HG03520 (cell line): Measurements from ENCODE around the gene EEF2KMT.
"Not testable (repeated sequence)": the region's sequence is repeated elsewhere in the genome, so short reads cannot be mapped to it uniquely, and the experiment has no call there.

Experiments
- ATAC-seq: cut with Tn5 transposase; IDR thresholded peaks from one replicate; pipeline ENCODE4 v1.9.1; 2021; ENCODE audit warnings: mild to moderate bottlenecking, moderate library complexity; ENCODE audit not compliant: unreplicated experiment

The EEF2KMT gene

DNA sequence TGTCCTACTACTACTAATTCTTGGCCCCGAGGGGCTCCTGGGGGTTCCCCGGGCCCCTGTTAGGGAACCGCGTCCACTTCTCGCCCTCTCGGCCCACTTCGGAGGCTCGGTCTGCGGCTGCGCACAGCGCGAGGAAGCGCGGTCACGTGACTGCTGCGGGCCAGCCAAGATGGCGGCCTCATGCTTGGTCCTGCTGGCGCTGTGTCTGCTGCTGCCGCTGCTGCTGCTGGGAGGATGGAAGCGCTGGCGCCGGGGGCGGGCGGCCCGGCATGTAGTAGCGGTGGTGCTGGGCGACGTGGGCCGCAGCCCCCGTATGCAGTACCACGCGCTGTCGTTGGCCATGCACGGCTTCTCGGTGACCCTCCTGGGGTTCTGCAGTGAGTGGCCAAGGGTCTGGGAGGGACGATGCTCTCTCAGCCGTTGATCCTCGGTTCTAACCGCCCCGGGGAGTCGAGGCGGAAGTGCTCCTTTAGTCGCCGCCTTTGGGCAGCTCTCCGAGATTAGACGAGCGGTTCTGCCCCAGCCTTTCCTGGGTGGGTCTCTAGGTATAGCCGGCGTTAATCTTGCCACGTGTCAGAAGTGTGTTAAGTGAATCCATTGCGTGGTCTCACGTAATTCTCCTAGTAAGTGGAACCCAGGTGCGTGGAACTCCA lies 25.8 kb downstream of the EEF2KMT start, which contains the start of gene ALG1:
TSS of gene ALG1 (plus strand) at position 163 of the 653 bp plus-strand sequence. CDS start at position 170, 7 bp downstream.
- ATAC-seq, result peak; percentile 83

DNA sequence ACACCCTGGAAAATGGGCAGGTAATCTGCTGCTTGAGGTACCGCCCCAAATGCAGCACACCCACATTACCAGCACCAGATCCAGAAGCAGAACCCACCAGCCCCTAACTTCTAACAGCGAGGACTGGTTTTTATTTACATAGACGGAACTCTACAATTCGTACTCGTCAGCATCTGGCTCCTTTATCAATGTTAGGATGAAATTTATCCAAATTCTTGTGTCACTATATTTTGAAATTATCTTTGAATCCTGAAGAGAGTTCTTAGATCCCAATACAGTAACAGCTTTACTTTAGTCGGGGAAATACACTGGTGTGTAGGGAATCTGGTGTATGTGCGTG lies 26.3 kb downstream of the EEF2KMT start:
- no peak for ATAC-seq

DNA sequence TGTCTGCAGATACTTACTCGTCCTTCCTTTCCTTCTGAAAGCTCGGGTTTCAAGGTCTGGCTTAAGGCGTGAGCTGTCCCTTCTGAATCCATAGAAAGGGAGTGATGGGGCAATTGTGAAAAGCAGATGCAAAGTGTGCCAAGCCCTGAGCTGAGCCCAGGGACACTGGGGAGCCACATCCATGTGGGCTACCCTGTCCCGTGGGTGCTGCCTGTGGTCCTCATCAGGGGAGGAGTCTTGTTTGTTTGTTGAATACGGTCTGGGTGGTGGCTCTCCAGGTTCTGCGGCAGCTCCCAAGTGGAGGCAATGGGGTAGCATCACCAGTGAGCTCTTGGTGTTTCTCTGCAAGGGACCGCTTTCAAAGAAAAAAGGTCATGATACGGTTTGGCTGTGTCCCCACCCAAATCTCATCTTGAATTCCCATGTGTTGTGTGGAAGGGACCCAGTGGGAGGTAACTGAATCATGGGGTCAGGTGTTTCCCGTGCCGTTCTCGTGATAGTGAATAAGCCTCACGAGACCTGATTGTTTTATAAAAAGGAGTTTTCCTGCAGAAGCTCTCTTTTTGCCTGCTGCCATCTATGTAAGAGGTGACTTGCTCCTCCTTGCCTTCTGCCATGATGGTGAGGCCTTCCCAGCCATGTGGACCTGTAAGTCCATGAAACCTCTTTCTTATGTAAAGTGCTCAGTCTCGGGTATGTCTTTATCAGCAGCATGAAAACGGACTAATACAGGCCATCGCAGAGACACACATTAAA lies 27.0 kb downstream of the EEF2KMT start:
- ATAC-seq, result no peak

DNA sequence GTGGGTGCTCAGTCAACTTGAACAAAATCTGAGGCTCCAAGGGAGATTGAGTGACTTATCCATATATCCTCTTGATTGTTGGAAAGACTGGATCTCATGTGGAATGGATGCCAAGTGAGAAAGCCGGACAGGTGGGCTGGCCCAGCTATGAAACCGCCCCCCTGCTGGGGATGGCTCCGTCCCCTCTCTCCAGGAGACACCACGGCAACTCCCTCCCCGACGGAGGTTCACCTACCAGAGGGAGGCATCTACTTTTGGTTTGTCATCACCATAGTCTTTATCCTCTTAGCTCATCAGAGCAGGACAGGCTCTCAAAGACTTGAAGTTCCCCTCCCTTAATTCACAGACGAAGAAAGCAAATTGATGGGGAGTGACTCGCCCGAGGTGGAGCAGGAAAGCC lies 27.7 kb downstream of the EEF2KMT start:
- no peak for ATAC-seq

DNA sequence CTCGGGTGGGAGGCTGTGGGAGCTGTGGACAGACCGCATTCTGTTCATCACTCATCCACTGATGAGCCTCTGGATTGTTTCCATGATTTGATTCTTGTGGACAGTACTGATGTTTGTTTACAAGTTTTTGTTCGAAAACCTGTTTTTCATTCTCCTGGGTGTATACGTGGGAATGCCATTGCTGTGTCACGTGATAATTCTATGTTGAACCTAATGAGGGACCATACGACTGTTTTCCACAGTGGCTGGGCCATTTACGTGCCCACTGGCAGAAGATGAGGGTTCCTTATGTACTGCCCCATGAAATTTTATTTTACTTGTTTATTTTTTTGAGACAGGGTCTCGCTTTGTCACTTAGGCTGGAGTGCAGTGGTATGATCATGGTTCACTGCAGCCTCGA lies 28.5 kb downstream of the EEF2KMT start:
- no peak for ATAC-seq

DNA sequence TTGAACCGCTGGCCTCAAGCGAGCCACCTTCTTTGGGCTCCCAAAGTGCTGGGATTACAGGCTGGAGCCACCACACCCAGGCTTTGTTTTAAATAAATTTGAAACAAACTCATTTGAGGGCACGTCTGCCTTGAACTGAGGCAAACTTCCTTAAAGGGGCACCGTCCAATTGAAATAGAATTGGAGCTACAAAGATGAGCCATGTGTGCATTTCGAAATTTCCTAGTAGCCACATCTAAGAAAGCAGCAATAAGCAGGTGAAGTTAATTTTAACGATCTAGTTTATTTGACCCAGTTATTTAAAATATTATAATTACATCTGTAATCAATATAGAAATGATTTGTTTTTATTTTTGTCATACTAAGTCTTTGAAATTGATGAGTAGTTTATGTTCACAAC lies 31.1 kb downstream of the EEF2KMT start:
- ATAC-seq, result no peak

DNA sequence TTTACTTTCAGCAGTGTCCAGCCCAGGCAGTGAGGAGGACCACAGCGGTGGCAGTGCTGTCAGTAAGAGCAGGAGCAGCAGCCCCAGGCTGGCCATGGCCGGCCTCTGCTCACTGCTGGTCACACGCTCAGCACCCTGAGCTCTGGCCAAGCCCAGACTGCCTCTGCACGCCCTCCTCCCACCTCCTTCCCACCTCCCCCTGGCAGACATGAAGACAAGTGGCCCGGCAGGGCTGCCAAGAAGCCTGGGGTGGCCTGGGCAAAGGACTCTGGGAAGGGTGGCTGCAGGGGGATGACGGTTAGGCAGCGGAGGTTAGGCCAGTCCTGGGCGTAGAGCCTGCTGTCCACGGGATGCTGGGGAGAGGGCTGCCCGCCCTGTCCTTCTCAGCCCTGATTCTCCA lies 31.8 kb downstream of the EEF2KMT start, which contains the start of gene C16orf89:
TSS of gene C16orf89 (minus strand) at position 144 of the 400 bp plus-strand sequence. CDS start at position 96, 48 bp downstream.
- ATAC-seq, result no peak

DNA sequence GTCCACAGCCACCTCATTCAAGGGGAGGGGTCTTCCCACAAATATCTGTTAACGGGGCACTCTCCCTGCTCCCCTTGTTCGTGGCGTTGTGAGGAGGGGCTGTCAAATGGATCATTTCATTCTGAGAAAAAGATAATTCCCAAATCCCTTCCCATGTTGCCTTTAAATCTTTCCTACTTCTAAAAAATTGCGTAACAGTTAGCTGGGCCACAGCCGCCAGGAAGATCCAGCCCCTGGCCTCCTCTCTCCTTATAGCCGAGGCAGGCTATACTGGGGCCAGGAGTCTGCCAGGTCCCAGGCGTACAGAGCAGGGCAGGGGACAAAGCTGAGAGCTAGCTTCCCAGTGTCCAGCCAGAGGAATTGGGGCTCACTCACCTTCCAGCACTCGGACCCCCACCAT lies 32.3 kb downstream of the EEF2KMT start:
- ATAC-seq, result no peak

DNA sequence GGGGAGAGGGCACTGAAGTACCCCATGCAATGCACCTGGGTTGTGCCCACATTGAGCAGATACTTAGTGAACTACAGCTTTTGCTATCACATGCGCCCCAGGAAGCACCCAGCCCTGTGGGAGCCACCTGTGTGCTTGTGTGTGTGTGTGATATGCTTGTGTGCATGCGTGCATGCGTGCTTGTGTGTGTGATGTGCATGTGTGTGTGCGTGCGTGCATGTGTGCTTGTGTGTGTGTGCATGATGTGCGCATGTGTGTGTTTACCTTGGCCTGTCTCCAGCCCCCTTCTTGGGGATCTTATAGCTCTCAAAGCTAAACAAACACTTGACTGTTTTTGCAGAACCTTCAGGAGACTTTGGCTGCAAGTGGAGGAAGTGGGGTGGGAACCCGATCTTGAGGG lies 32.7 kb downstream of the EEF2KMT start:
- no peak for ATAC-seq

DNA sequence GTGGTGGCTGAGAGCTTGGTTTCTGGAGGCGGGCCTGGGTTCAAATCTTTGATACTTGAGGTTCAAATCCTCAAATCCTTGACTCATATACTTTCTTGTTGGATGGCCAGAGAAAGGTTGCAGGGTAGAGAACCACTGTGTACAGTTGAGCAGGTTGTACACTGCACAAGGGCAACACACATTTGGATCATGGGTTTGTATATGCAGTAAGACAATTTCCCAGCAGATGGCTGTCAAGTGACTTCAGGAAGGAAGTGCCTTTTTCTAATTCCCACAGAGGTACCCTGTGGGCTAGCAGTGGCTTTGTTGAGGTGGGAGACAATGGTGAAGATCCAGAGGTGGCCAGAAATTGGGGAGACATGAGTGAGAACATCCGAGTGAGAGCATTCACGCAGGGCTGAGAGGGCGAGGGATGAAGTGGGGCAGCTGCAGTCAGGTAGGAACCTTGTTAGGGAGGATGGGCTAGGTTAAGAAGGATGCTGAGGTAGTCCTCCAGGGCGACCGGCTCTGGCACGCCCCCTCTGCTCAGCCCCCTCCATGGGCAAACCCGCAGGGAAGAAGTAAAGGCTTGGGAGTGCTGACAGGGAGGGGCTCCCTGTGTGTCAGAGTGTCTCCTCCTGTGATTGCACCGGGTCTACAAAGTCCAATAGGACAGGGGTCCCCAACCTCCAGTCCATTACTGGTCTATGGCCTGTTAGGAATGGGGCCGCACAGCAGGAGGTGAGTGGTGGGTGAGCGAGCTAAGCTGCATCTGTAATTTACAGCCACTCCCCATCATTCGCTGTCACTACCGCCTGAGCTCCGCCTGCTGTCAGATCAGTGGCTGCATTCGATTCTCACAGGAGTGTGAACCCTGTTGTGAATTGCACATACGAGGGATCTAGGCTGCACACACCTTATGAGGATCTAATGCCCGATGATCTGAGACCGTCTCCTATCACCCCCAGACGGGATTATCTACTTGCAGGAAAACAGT lies 34.5 kb downstream of the EEF2KMT start:
- ATAC-seq, result no peak

DNA sequence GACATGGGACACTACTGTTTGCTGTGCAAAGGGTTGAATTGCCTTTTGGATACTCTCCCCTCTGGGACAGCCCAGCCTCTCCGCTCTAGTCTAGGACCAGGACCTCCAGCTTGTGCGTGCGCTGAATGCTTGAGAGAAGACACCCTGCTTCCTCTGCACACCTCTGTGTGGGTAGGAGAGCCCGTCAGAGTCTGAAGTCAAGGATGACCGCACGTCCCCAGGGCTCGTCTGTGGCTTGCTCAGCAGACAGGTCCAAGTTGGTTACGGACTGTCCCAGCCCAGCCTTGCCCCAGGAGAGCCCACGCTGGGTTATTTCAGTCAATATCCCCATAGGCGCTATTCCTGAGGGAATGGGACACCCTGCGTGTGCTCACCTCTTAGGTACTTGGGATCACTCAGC lies 35.5 kb downstream of the EEF2KMT start:
- no peak for ATAC-seq

DNA sequence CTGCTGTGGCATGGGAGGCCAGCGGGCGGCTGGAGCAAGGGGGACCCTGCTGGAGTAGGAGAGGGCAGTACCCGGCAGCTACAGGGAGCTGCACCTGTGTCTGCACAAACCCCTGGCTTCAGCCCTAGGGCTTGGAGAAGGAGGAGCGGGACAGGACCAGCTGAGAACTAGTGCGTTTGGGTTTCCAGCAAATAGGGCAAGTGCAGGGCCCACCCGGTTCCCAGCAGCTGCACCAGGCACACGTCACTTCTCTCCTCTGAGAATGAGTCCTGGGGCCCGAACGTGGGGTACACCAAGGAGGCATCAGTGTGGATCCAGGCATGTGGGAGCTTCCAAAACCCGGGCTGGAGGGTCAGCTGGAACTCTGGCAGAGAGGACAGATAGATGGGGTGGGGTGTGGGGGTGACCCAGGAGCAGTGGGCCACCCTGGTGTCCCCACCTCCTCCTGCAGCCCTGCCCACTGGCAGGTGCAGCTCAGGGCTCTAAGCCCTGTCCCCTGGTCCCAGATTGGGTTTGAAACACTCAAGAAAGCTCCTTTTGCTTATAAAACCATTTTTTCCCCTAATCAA lies 37.4 kb downstream of the EEF2KMT start:
- ATAC-seq, result no peak

DNA sequence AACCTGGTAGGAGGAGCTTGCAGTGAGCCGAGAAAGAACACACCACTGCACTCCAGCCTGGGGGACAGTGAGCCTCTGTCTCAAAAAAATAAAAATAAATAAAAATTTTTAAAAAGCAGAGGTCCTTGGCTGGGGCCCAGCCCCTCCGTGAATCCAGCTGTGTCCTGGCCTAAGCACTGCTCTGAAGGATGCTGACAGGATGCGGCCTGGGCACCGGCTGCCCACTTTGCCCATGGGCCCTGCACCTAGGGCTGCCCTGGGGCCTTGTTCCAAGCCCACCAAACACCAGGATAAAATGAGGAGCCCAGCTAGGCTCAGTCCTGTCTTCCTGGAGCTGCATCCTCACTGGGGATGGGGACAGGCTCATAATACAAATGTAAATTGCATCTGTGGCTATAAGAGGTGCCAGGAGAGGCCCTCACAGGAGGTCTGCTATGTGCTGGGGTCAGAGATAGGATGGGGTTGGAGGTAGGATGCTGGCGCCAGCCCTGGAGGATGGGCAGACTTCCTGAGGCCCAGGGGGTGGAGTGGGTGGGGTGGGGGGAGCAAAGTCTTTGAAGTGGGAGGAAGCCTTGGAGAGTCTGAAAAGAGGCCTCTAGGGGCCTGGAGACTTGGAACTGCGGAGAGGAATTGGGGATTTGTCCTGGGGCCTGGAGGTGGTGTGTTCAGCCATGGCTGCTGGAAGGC lies 38.1 kb downstream of the EEF2KMT start:
- ATAC-seq, result no peak

DNA sequence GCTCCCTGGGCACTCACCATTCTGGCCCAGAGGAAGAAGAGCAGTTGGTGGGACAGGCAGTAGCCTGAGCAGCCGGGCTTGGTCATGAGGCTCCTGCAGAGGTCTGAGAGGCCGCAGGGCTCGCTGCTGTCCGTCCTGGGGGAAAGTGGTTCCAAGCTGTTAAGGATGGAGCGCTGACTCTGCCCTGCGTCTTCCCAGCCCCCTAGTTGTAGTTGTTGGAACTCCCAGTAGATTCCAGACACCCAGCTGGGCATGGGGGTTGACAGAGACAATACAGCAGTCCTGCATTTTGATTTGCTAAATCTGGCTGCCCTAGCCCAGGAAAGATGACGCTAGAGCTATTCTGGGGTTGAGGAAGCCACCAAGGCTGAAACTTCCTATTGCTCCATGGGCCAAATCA lies 39.1 kb downstream of the EEF2KMT start:
- ATAC-seq, result no peak

DNA sequence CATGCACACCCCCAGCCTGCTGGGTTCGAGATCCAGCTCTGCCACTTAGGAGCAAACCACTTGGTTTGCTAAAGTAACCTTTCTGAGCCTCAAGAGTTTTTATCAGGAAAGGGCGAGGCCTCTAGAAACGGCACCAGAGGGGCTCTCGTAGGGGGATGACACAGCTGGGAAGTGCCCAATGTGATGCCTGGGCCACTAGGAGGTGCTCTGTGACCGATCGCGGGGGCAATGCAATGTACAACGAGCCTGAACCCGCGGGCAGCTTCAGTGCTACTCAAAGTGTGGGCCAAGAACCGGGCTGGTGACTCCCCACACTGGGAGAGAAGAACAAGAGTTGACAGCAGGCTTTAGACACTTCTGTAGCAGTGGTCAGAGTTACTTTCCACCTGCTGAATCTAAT lies 41.2 kb downstream of the EEF2KMT start:
- ATAC-seq, result peak; percentile 65

DNA sequence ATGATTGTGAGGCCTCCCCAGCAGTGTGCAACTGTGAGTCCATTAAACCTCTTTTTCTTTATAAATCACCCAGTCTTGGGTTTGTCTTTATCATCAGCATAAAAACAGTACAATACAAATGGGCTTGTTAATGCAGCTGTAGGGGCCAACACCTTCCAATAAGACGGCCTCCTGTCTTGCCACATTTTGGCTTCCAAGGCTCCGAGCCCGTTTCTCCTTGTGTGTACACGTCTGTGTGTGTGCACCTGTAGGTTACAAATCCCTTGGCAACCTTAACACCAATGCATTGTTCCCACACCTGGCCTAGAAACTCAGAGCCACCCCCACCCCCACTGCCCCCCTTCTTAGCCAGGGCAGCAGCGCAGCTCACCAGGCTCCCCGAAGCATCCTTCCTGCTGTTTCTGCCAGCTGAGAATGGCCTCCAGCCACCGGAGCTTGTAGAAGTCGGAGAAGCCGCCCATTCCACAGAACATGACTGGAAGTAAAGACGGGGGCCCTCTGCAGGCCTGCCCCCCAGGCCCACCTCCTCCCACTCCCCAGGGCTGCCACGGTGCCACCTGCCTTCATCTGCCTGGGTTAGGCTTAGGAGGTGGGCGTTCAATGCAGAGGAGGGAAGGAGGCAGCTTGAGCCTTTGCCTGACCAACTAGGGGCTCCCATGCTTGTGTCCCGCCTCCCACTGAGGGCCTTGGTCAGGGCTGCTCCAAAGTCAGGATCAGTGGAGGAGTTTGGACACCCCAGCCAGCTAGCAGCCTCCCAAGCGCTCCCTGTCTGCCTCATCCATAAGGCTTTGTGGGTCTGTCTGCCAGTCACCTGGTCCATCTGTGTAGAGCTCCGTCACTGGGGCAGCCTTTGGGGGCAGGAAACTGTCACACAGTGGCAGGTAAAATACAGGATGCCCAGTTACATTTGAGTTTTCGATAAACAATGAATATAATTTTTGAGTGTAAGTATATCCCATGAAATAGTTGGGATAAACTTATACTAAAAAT lies 42.4 kb downstream of the EEF2KMT start:
- ATAC-seq, result no peak

DNA sequence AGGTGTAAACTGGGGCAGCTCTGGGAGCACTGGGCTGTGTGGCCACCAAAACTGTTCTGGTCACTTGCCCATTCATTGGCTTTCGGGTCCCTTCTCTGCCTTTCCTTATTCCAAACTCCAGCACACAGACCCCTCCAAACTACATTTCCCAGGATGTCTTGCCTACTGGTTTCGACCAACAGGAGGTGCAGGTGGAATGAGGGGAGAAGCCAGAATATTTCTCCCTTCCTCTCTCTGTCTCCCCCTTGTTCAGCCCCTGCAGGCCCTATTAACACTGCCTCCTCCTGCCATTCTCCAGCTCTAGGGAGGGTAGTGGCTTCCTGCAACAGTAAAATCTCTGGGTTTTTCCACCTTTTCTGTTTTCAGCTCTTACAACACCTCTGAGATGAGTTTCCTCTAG lies 50.7 kb downstream of the EEF2KMT start:
- no peak for ATAC-seq

DNA sequence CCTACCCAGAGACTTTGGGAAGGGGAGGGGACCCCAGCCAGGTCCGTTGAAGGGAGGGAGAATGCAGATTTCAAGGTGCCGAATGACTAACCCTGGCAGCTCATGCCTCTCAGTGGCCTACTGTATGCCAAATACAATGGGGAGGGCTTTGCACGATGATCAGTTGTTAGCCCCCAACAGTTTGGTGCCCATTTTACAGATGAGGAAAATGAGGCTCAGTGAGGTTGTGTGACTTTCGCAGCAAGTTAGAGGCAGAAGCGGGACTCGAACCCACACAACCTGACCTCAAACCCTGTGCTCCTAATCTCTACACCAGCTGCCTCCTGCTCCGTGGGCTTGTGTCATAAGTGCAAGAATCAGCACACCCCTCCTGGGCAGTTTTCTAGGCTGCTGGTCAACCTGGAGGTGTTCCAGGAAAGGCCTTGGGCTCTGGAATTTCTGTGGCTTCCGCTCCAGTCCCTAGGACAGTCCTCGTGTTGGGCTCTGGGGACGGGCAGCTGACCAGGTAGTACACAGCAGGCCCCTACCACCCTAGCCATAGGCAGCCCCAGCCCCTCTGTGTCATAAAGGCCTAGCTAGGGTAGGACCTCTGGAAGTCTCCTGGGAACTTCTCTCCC lies 52.0 kb downstream of the EEF2KMT start:
- no peak for ATAC-seq

DNA sequence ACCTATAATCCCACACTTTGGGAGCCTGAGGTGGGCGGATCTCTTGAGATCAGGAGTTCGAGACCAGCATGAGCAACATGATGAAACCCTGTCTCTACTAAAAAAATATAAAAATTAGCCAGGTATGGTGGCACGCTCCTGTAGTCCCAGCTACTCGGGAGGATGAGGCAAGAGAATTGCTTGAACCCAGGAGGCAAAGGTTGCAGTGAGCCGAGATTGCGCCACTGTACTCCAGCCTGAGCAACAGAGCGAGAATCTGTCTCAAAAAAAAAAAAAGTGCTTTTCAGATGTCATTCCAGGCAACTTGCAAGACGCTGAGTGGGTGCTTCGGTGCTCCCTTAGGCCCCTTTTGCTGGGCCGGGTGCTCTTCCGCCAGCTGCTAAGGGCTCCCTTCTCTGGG lies 53.0 kb downstream of the EEF2KMT start:
- ATAC-seq, result not testable (repeated sequence)
